ENCODE results near the gene CSTPP1. TPM values are rescaled to one million over a fixed set of nuclear protein-coding genes. Genes with fewer than 3 reads are reported as not detected.
"Not testable (repeated sequence)": the region's sequence is repeated elsewhere in the genome, so short reads cannot be mapped to it uniquely, and the experiment has no call there.

The CSTPP1 gene
- total and polyA plus RNA-seq, 2 donors (not counting 3 experiments of a cell fraction or from before 2014, with no cell fraction given): 25.9 to 38.2 TPM

DNA sequence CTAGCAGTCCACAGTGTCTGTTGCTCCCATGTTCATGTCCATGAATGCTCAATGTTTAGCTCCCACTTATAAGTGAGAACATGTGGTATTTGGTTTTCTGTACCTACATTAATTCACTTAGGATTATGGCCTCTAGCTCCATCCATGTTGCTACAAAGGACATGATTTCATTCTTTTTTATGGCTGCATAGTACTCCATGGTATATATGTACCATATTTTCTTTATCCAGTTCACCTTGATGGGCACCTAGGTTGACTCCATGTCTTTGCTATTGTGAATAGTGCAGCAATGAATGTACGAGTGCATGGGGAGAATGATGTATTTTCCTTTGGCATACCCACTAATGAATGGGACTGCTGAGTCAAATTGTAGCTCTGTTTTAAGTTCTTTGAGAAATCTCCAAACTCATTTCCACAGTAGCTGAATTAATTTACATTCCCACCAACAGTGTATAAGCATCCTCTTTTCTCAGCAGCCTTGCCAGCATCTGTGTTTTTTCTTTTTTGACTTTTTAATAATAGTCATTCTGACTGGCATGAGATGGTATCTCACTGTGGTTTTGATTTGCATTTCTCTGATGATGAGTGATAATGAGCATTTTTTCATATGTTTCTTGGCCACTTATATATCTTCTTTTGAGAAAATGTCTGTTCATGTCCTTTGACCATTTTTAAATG is 53.4 kb downstream of the CSTPP1 start:
- DNase-seq (ENCODE audit: low read depth, low spot score); dilution Hi-C loops (cut with MboI; ENCODE audit: extremely low pct_ligation_motif_present, low sequenced_read_pairs); H3K27me3 ChIP-seq (ENCODE audit: control insufficient read depth in 2 of 2, insufficient read depth in 2 of 2, low read length in 2 of 2); H2AFZ ChIP-seq (ENCODE audit: low read depth, low read length); H3K4me2 ChIP-seq (ENCODE audit: insufficient read depth, low read length); H3K36me3 ChIP-seq (ENCODE audit: control insufficient read depth in 2 of 2, extremely low read depth in 1 of 2, insufficient read depth in 2 of 2, low read length in 2 of 2); H4K20me1 ChIP-seq (replicated peaks; ENCODE audit: control insufficient read depth, extremely low read depth, insufficient read depth, low read length); H3K9me1 ChIP-seq (replicated peaks; ENCODE audit: control insufficient read depth, extremely low read depth, insufficient read depth, low read length); CTCF ChIA-PET; H3K79me2 ChIP-seq (ENCODE audit: control insufficient read depth, insufficient read depth, low read length); H3K9ac ChIP-seq (replicated peaks; ENCODE audit: extremely low read depth, insufficient read depth, low read length); H3K9me3 ChIP-seq (replicated peaks; ENCODE audit: control insufficient read depth, insufficient read depth, low read length); POLR2A ChIA-PET; FAIRE-seq; H3K4me3 ChIP-seq (replicated peaks in 1 of 3; ENCODE audit: insufficient read depth in 1 of 3, low read depth in 1 of 3, low read length in 3 of 3); H3K4me1 ChIP-seq (ENCODE audit: control insufficient read depth, extremely low read depth, insufficient read depth, low read length); BruUV-seq (replicated peaks); H3K27ac ChIP-seq (ENCODE audit: insufficient read depth, low read depth, low read length); intact Hi-C loops (cut with micrococcal nuclease): not testable (repeated sequence)

GRCh38 chr11:46991391-46991790 is 54.8 kb downstream of the CSTPP1 start:
- intact Hi-C loops (cut with micrococcal nuclease) (no loop called here), dilution Hi-C loops (cut with MboI; ENCODE audit: extremely low pct_ligation_motif_present, low sequenced_read_pairs) (no loop called here)
- Histone ChIP-seq H3K4me1 (ENCODE audit: control insufficient read depth, extremely low read depth, insufficient read depth, low read length) (no peaks in the 10 kb centered on the region), H2AFZ (ENCODE audit: low read depth, low read length) (no peak overlapping the region), H3K9ac (replicated peaks; ENCODE audit: extremely low read depth, insufficient read depth, low read length) (no peak overlapping the region), H3K27me3 (ENCODE audit: control insufficient read depth in 2 of 2, insufficient read depth in 2 of 2, low read length in 2 of 2) (no peaks in the 10 kb centered on the region), H3K27ac (ENCODE audit: insufficient read depth, low read depth, low read length) (no peak overlapping the region), H4K20me1 (replicated peaks; ENCODE audit: control insufficient read depth, extremely low read depth, insufficient read depth, low read length) (no peaks in the 10 kb centered on the region), H3K79me2 (ENCODE audit: control insufficient read depth, insufficient read depth, low read length) (no peaks in the 10 kb centered on the region), H3K9me1 (replicated peaks; ENCODE audit: control insufficient read depth, extremely low read depth, insufficient read depth, low read length) (no peaks in the 10 kb centered on the region), H3K4me3 (replicated peaks in 1 of 3; ENCODE audit: insufficient read depth in 1 of 3, low read depth in 1 of 3, low read length in 3 of 3) (no peak overlapping the region), H3K4me2 (ENCODE audit: insufficient read depth, low read length) (no peak overlapping the region), H3K36me3 (ENCODE audit: control insufficient read depth in 2 of 2, extremely low read depth in 1 of 2, insufficient read depth in 2 of 2, low read length in 2 of 2) (no peaks in the 10 kb centered on the region), H3K9me3 (replicated peaks; ENCODE audit: control insufficient read depth, insufficient read depth, low read length) (no peaks in the 10 kb centered on the region)
- DNase-seq (ENCODE audit: low read depth, low spot score) (no peak), FAIRE-seq (no peak)
- POLR2A ChIA-PET: interaction anchor here (0.8 kb wide), 1 partner anchor 63 kb away, joined by 7 read pairs; no protein-coding TSS in a partner anchor
- TF ChIP-seq POLR2AphosphoS5 (IDR thresholded peaks at IDR 0.05; ENCODE audit: insufficient read depth, low read depth, low read length) (no peak), MYC (IDR thresholded peaks at IDR 0.05; ENCODE audit: low read depth, low read length) (no peak)
- CTCF ChIA-PET: interaction anchor here (0.8 to 0.9 kb wide), 2 partner anchors 15 to 28 kb away, joined by 3 read pairs; no protein-coding TSS in a partner anchor
- BruUV-seq (replicated peaks): no TSS peak

GRCh38 chr11:46992386-46992785 is 55.8 kb downstream of the CSTPP1 start:
- dilution Hi-C loops (cut with MboI; ENCODE audit: extremely low pct_ligation_motif_present, low sequenced_read_pairs); POLR2A ChIA-PET; H3K27me3 ChIP-seq (ENCODE audit: control insufficient read depth in 2 of 2, insufficient read depth in 2 of 2, low read length in 2 of 2); H3K4me2 ChIP-seq (ENCODE audit: insufficient read depth, low read length); intact Hi-C loops (cut with micrococcal nuclease); H3K9ac ChIP-seq (replicated peaks; ENCODE audit: extremely low read depth, insufficient read depth, low read length); H3K4me1 ChIP-seq (ENCODE audit: control insufficient read depth, extremely low read depth, insufficient read depth, low read length); H3K27ac ChIP-seq (ENCODE audit: insufficient read depth, low read depth, low read length); DNase-seq (ENCODE audit: low read depth, low spot score); H4K20me1 ChIP-seq (replicated peaks; ENCODE audit: control insufficient read depth, extremely low read depth, insufficient read depth, low read length); H3K9me3 ChIP-seq (replicated peaks; ENCODE audit: control insufficient read depth, insufficient read depth, low read length); H3K79me2 ChIP-seq (ENCODE audit: control insufficient read depth, insufficient read depth, low read length); CTCF ChIA-PET; H3K9me1 ChIP-seq (replicated peaks; ENCODE audit: control insufficient read depth, extremely low read depth, insufficient read depth, low read length); FAIRE-seq; H2AFZ ChIP-seq (ENCODE audit: low read depth, low read length); BruUV-seq (replicated peaks); H3K36me3 ChIP-seq (ENCODE audit: control insufficient read depth in 2 of 2, extremely low read depth in 1 of 2, insufficient read depth in 2 of 2, low read length in 2 of 2); H3K4me3 ChIP-seq (replicated peaks in 1 of 3; ENCODE audit: insufficient read depth in 1 of 3, low read depth in 1 of 3, low read length in 3 of 3): not testable (repeated sequence)

DNA sequence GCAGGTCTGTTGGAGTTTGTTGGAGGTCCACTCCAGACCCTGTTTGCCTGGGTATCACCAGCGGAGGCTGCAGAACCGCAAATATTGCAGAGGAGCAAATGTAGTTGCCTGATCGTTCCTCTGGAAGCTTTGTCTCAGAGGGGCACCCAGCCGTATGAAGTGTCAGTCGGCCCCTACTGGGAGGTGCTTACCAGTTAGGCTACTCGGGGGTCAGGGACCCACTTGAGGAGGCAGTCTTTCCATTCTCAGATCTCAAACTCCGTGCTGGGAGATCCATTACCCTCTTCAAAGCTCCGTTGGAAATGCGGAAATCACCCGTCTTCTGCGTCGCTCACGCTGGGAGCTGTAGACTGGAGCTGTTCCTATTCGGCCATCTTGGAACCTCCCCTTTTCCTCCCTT is 61.2 kb downstream of the CSTPP1 start:
- H3K27me3 ChIP-seq (ENCODE audit: control insufficient read depth in 2 of 2, insufficient read depth in 2 of 2, low read length in 2 of 2); H3K9me1 ChIP-seq (replicated peaks; ENCODE audit: control insufficient read depth, extremely low read depth, insufficient read depth, low read length); H4K20me1 ChIP-seq (replicated peaks; ENCODE audit: control insufficient read depth, extremely low read depth, insufficient read depth, low read length); CTCF ChIA-PET; H3K36me3 ChIP-seq (ENCODE audit: control insufficient read depth in 2 of 2, extremely low read depth in 1 of 2, insufficient read depth in 2 of 2, low read length in 2 of 2); H2AFZ ChIP-seq (ENCODE audit: low read depth, low read length); dilution Hi-C loops (cut with MboI; ENCODE audit: extremely low pct_ligation_motif_present, low sequenced_read_pairs); H3K79me2 ChIP-seq (ENCODE audit: control insufficient read depth, insufficient read depth, low read length); H3K4me3 ChIP-seq (replicated peaks in 1 of 3; ENCODE audit: insufficient read depth in 1 of 3, low read depth in 1 of 3, low read length in 3 of 3); DNase-seq (ENCODE audit: low read depth, low spot score); H3K9me3 ChIP-seq (replicated peaks; ENCODE audit: control insufficient read depth, insufficient read depth, low read length); H3K27ac ChIP-seq (ENCODE audit: insufficient read depth, low read depth, low read length); intact Hi-C loops (cut with micrococcal nuclease); BruUV-seq (replicated peaks); POLR2A ChIA-PET; H3K9ac ChIP-seq (replicated peaks; ENCODE audit: extremely low read depth, insufficient read depth, low read length); H3K4me1 ChIP-seq (ENCODE audit: control insufficient read depth, extremely low read depth, insufficient read depth, low read length); H3K4me2 ChIP-seq (ENCODE audit: insufficient read depth, low read length); FAIRE-seq: not testable (repeated sequence)

Measured in endothelial cell of umbilical vein (primary cell).